ACHN (cell line): Measurements from ENCODE around the gene NCAPD3.
"Not testable (repeated sequence)": the region's sequence is repeated elsewhere in the genome, so short reads cannot be mapped to it uniquely, and the experiment has no call there.

ENCODE experiments used
- DNase-seq: peaks from one replicate; pipeline ENCODE4 v3.0.0-alpha.2; 2015
- in situ Hi-C: cut with HindIII; loops from 2 replicates; pipeline ENCODE4 v1.10.0; 2017; ENCODE audit warnings: low sequenced_read_pairs, low pct_ligation_motif_present, low pct_unique_long_range_greater_than_20kb

Gene NCAPD3

DNA sequence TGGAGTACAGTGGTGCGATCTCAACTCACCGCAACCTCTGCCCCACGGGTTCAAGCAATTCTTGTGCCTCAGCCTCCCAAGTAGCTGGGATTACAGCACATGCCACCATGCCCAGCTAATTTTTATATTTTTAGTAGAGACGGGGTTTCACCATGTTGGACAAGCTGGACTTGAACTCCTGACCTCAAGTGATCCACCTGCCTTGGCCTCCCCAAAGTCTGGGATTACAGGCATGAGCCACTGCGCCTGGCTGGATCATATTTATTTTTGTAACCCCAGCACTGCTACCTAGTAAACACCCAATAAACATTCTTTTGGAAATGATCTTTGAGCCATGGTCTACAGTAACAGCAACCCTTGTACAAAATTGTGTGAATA lies 31.4 kb upstream of the NCAPD3 start:
- DNase-seq, in situ Hi-C loops: not testable (repeated sequence)

DNA sequence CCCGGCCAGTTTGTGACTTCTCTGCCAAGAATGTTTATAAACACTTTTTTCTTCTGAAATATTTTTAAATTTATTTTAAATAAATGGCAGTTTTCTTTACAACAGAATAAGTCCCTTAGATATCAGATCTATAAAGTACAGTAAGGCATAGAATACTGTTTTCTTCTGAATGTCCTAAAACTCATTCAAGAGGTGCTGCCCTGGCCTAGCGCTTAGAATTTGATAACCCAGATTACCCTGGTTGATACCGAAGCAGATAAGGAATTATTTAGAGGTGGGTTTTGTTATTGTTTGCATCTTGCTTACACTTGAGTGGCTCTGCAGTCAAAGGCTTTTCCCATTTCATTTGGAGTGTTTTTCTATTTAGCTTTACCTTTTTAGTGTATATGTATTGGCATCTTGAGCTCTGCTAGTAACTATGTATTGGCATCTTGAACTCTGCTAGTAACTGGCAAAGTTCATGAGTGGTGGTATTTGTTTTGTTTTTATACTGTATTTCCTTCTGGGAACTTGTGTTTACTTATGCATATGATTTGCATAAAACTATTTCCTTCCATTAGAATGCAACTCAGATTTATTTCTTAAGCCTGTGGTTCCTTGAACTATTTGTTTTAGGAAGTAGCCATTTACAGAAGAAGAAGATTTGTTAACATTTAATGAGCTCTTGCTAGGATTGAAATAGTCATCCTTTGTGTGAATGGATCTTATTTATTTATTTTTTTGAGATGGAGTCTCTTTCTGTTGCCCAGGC lies 30.8 kb upstream of the NCAPD3 start:
- in situ Hi-C loops = no loop called here

DNA sequence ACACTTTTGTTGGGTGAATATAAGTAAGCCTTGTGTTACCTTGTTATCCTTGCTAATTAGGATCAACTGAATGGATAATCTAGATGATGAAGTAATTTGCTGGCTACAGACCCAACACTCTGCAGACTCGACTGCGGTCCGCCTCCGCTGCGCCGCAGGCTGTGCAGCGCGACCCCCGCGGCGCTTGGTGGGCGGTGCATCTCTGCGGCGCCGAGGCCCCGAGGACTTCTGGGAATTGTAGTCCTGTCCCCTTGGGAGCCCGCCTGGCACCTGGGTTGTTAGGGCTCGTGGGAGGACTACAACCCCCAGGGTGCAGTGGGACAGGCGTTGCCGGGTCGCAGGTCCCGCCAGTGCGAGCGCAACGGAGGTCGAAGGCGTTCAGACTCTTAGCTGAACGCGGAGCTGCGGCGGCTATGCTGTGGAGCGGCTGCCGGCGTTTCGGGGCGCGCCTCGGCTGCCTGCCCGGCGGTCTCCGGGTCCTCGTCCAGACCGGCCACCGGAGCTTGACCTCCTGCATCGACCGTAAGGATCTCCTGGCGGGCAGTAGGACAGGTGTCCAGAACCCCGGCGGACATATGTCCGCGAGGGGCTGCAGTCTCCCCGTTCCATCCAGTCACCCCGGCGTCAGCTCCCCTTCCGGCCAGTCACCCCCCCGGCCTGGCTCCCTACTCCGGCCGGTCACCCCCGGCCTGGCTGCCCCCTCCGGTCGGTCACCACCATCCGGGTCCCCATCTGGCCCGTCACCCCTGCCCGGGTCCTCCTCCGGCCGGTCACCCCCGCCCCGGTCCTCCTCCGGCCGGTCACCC lies 29.6 kb upstream of the NCAPD3 start, which contains the start of the genes ACAD8 and THYN1:
Gene ACAD8, plus strand, starts transcription at position 381 of the 806 bp plus-strand sequence. Its CDS starts 33 bp downstream, at position 414.
Gene THYN1, minus strand, starts transcription at position 165 of the 806 bp plus-strand sequence. CDS start 470 bp downstream, outside the sequence.
- DNase-seq = peak; percentile 93
- in situ Hi-C loops = no loop called here

More for the DNA sequence above, 30.8 kb upstream of the NCAPD3 start:
- DNase-seq = no peak

DNA sequence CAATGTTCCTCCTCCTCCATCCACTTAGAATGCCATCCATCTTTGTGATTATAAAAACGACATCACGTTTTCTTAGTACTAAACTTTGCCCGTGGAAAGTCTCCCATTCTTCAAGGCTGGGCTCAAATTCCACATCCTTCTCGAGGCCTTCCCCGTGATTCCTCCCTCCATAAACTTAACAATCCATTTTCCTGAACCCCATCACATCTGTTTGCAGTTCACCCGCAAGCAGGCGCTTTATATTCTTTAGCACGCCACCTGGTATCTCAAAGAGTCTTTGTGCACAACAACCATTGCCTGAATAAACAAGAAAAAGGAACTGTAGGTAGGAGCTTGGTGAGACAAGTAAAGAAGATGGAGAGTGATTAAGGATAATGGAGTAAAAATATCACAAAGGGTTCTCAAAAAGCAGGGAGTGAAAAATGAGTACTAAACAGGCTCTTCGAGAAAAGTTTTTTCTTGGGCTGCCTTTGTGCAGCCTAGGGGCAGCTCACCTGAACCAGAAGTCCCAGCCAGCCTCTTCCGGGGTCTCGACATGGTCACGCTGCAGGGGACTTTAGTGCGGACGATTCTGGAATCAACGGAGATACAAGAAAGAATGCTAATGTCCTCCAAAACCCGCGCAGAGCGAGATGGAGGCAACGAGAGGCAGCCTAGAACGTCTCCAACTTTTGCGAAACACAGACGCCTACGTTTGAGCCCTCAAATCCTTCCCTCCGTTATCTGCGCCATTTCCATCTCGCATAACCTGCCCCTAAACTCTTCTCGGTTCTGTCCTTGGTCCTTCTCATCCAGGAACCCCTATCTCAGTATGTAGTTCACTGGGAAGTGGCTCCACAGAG lies 28.8 kb upstream of the NCAPD3 start:
- in situ Hi-C loops = no loop called here

DNA sequence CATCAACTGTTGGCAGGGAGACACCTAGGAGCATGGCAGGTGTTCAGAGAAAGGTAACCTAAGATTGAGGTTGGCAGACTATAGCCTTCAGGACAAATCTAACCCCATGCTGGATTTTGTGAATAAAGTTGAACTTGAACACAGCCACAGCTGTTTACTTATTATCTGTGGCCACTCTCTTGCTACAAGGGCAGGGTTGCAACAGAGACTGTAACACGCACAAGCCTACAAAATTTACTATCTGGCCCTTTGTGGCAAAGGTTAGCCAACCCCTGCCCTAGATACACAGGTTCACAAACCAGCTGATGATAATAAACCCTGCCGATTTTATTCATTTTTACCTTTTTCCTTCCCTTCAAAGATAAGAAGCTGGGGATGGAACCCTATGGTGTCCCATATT lies 26.9 kb upstream of the NCAPD3 start:
- no peak for DNase-seq
- in situ Hi-C loops = no loop called here

More for the DNA sequence above, 28.8 kb upstream of the NCAPD3 start:
- DNase-seq = peak; percentile 37

DNA sequence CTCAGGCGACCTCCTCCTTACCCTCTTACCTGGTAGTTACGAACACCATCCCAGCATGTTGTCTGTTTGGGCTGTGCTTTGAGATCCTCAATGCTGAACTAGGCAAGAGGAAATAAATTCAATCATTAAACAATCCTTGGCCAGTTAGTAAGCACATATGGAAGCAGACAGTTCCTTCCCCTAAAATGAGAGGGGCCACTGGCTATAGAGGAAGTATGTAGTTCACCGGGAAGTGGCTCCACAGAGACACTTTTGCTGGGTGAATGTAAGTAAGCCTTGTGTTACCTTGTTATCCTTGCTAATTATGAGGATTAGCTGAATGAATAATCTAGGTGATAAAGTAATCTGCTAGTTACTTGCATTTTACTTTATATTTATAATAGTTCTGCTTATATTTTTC lies 26.5 kb upstream of the NCAPD3 start:
- DNase-seq = no peak
- in situ Hi-C loops = no loop called here

DNA sequence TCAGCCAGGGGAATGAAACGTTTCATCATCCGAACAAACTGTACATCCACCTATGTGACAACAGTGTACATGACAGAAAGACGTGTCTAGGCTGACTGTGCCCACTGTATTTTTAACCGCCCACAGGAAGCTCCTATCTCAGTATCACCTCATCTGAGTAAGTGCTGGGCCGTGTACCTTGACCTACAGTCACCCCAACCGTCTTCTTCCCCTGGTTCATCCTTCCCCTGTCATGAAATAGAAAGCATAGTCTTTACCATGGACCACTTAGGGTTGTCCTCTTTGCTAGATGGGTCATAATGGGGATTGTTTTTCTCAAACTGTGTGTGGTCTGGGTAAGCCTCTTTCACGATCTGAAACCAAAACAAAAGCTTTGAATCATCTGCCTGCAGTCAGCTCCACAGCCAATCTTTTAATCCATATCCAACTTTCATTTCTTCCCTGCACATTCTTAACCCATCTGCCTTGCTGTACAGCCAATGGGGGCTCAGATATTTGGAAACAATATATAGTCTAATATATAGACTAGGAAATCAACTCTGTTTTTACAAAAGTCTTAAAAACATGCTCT lies 25.2 kb upstream of the NCAPD3 start:
- no peak for DNase-seq
- in situ Hi-C loops = no loop called here

DNA sequence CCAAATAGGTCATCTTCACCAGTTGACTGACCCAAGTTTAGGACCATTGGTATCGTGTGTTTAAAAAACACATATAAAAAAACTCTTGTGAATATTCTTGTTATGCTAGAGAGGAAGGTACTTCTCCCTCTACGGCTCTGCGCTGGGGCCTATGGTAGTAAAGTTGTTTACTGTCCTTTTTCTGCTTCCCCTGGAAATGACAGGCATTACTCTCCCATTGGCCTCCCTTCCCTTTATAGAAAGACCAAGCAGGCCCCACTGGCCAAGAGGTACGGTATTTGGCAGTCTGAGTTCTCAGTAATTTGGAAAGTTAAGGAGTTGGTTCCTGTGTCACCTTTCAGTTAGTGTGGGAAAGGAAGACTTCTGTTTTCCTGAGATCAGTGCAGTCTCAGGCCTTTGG lies 22.9 kb upstream of the NCAPD3 start:
- DNase-seq = no peak
- in situ Hi-C loops = no loop called here

DNA sequence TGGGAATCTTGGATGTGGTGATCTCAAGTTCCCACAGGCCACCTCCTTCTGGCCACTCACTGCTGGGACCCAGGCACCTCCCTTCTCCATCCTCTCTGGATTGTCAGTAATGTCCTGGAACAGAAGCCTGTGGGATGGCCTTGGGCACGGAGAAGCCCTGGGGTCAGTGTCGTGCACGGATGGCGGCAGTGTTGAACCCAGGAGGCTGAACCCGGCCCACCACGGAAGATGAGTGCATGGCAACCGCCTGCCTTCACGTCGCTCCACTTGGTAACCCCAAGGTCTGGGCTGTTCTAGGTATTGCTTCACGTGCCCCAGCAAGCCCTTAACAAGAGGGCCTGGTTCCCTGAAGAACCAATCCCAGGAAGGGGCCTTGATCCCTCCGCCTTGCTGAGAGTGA lies 22.3 kb upstream of the NCAPD3 start:
- in situ Hi-C loops = no loop called here
- no peak for DNase-seq

DNA sequence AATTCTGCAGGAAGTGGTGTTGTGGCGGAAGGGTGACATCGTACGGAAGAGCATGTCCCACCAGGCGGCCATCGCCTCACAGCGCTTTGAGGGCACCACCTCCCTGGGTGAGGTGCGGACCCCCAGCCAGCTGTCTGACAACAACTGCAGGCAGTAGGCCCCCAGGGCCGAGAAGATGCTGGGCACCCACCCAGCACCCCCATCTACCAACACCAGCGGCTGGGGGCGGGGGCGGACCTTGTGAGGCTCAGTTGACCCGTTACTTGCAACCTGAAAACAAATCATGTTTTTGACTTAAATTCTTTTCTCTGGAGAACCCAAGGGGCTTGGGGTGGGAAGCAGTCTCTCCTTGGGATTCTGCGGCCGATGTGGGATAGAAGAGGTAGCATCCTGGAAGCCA lies 21.7 kb upstream of the NCAPD3 start:
- in situ Hi-C loops = no loop called here
- DNase-seq = no peak

DNA sequence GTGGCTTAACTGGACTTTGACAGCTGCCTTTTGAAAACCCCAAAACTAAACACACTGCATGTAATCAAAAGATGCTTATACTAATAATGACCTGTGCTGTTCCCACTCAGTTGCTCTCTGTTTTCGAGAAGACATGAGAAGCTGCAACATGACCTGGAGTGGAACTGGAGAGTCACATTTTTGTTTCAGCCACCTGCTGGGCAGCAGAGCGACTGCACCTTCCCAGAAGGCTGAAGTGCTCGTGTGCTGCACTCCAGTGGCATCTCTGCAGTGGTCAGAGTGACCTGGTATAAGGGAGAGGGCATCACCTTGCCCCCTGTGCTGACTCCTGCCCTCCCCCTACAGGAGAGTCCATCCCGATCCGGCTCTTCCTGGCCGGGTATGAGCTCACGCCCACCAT lies 20.8 kb upstream of the NCAPD3 start:
- DNase-seq = peak; percentile 28
- in situ Hi-C loops = no loop called here

DNA sequence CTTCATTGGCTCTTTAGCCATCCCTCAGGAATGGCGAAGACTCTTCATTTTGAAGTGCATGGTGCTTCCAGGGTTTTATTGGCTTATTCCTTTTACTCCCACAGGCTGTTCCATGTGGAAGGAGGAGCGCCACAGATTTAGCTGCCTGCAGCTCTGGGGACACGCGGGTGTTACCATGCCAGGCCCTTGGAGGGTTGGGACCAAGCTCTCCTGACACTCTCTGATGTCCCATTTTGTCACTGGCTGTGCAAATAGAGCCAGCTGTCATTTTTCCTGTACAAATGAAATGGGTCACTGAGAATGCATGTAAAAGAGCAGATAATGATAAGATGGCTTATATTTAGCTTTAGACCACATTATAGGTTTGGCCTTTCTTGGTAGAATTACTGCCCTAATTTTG lies 20.1 kb upstream of the NCAPD3 start:
- in situ Hi-C loops = no loop called here
- no peak for DNase-seq

DNA sequence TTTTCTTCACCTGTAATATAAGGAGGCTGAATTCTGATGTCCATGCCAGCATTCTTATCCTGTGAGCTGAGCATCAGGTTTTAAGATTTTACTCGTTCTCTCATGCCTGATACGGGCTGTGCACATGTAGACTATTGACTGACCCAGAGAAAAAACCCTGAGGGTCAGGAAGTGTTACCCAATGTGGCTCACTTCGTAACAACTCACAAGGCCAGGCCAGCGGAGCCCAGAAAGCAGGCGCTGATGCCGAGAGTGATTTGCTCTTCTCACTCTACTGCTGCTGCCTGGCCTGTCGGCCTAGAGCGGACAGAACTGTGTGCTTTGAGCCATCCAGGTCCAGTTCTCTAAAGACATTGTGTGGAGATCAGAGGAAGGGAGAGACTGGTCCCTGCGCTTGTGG lies 18.6 kb upstream of the NCAPD3 start:
- in situ Hi-C loops = no loop called here
- no peak for DNase-seq

DNA sequence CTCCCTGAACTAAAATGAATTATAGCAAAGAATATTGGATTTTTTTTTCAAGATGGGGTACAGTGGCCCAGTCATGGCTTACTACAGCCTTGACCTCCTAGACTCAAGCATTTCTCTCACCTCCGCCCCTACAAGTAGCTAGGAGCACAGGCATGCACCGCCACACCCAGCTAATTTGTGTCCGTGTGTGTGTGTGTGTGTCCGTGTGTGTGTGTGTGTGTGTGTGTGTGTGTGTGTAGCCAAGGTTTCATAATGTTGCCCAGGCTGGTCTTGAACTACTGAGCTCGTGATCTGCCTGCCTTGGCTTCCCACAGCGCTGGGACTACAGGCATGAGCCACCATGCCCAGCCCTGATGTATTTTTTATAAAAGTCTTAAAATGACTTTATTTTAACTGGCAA lies 16.8 kb upstream of the NCAPD3 start:
- in situ Hi-C loops = no loop called here
- no peak for DNase-seq

DNA sequence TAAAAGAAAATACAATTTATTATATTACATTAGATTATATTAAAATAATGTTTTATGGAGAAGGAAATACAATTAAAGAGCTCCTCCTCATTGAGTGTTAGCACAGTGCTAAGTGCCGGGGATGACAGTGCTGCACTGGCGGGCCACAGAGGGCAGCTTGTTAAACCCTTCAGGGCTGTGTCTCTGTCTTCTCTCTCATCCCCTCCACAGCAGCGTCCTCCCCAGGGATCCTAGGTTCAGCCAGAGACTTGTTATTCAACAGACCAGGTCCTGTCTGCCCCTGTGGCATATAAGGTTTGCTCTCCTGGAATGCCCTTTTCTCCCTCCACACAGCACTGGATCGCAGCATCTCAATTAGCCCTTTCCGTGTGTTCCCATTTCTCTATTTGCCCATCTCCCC lies 15.2 kb upstream of the NCAPD3 start:
- in situ Hi-C loops = no loop called here
- DNase-seq = no peak

DNA sequence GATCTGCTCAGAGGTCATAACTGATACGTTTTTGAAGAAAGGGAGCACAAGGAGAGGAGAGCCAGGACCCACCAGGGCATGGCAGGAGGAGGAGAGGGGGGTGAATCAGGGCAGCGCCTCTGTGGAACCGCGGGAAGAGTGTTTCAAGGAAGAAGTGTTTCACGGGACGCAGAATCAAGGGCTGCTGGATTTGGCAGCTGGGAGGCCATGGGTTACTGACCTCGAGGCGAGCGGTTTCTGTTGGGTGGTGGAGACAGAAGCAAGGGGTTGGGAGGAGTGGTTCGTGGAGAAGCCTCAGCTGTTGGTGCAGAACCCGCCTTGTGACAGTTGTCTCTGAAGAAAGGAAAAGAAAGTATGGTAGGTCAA lies 13.8 kb upstream of the NCAPD3 start:
- DNase-seq = no peak
- in situ Hi-C loops = no loop called here

DNA sequence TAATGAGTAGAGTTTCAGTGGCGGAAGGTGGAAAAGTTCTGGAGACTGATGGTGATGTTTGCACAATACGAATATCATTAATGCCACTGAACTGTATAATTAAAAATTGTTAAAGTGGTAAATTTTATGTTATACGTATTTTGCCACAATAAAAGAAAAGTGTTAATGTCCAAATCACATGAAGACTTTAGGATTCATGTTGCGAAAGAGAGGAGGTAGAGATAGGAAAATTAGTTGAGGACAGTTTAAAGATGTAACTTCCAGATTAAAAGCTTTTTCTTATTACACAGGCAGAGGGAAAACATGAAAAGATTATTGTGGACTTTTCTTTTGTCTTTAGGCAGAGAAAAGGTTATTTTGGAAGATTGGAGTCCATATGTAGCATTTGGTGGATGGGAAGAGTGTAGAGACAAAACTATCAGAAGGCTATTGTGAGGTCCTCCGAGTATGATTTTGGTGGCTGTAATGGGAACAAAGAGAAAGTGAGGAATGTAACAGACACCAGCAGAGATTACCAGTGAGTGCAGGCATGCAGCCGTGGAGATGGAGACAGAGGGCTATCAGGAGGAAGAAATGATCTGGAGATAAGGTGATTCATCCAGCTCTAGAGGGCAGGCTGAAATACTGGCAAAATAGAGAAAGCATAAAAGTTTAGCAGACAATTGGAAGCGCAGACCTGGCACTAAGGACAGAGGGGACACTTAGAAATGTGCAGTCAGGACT lies 13.2 kb upstream of the NCAPD3 start:
- DNase-seq = no peak
- in situ Hi-C loops = no loop called here

DNA sequence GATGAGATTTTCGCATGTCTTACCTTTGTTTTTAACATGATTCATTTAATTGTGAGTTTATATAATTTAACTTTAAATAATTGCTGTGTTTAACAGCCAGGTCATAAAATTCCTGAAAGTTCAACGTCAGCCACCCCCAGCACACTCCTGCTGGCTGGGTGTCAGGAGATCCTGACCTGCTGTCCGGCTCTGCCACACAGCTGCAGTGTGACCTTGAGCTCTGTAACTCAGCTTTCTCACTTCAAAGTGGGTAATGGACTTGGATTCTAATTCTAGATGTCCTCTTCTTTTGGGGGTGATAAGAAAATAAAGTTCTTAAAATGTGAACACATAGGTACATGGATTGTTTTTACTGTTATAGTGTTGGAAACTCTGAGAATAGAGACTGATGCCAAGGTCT lies 11.6 kb upstream of the NCAPD3 start:
- in situ Hi-C loops = no loop called here
- DNase-seq = no peak
